ENCODE data around the gene DNAI1.

DNAI1 gene

GRCh38 chr9:34546834-34547827 lies 88.5 kb downstream of the DNAI1 start:
- peak; percentile 54 for DNase-seq

DNA sequence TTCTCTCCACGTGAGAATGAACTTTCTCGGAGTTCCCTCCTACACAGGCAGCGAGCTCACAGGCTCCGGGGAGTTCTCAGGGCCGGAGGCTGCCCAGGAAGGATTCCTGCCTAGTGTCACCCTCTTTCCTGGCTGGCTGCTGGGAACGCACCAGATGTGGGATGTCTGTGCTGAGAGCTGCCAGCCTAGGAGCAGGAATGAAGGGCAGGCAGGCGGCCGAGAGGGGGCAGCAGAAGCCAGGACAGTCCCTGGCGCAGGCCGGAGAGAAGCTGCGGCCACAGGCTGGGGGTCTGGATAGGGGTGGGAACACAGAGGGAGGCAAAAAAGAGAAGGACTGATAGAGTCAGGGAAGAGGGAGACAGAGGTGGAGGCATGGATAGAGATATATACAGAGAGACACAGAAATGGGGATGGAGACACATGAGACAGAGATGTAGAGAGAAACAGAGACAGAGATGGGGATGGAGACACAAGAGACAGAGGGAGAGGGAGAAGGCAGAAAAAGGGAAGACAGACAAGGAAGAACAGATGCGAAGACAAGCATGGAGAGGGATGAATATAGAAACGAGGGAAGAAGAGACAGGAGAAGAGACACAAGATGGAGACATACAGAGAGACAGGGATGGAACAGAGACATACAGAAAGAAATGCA lies 89.5 kb downstream of the DNAI1 start:
- DNase-seq: peak; percentile 32

- DNase-seq: no peak
These were observed 90.8 kb downstream of the DNAI1 start for GRCh38 chr9:34549407-34549732.

- DNase-seq: no peak
These were observed 91.5 kb downstream of the DNAI1 start for GRCh38 chr9:34550016-34550680.

GRCh38 chr9:34550681-34551270 lies 92.2 kb downstream of the DNAI1 start:
- no peak for DNase-seq

- no peak for DNase-seq
These were observed 93.4 kb downstream of the DNAI1 start for GRCh38 chr9:34551751-34552605.

DNA sequence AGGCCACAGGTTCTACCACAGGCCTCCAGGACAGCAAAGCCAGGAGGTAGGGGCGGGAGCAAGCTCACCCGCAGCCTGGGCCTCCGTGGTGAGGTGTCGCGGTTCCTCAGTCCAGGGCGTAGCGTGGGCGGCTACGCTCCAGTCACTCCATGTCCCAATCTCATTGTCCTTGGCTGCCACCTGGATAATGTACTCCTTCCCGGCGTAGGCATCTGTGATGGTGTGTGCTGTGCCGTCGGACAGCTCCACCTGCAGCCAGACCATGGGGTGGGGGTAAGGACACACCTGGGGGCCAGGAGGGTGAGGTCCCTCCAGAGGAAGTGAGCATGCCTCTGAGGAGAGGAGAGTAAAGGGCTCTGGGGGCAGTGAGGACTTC lies 94.0 kb downstream of the DNAI1 start:
- no peak for DNase-seq

- no peak for DNase-seq
These were observed 94.4 kb downstream of the DNAI1 start for GRCh38 chr9:34552986-34553385.

GRCh38 chr9:34553511-34554021 lies 95.0 kb downstream of the DNAI1 start:
- no peak for DNase-seq

DNA sequence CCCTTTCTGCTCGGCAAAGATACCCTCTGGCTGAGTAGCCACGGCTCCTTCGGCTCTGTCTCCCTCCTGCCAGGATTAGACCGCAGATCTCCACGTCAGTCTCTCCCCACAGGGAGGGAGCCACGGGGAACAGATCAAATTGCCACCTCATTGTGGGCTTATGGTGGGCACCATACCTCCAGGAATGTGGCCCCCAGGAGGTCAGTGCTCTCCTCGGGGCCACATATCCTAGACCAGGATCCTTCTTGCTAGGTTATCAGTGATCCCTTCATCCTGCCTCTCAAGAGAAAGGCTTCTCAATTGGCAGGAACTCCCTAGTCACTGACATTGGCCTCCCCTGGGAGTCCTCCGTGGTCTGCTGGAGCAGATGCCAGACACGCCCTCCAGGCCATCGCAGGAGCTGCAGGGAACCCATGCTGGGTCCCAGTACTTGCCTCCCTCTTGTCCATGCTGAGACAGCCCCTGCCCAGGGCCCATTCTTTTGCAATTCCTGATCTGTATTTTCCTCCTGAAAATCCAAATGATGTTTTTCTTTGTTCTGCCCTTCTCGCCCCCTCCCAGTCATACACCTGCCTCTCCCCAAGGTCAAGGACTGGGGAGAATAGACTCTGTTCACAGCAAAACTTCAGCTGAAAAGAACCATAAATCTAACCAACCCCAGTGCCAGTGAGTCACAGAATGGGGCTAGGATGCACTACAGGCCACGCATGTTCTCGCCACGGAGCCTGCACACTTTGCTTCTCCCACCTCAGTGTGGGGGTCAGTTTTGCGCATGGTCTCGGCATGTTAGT lies 95.8 kb downstream of the DNAI1 start:
- no peak for DNase-seq

- no peak for DNase-seq
These were observed 96.4 kb downstream of the DNAI1 start for GRCh38 chr9:34555002-34555348.

DNA sequence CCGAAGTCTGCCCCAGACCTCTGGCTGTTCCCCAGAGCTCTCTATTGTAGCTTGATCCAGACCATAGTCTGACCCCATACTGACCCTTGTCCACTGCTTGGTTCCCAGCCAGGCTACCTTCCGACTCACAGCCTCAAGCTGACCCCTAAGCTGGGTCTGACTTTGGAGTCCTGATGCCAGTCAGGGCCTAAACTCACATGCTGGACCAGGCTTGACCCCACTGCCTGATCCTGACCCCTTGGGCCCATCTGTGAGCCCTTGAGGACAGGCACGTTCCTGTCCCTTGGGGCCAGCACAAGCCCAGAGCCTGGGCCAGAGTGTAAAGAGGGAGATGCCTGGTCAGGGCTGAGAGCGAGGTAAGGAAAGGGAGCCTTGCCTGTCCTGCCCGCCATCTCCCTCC lies 96.9 kb downstream of the DNAI1 start:
- no peak for DNase-seq

- no peak for DNase-seq
These were observed 97.4 kb downstream of the DNAI1 start for GRCh38 chr9:34555936-34556525.

DNA sequence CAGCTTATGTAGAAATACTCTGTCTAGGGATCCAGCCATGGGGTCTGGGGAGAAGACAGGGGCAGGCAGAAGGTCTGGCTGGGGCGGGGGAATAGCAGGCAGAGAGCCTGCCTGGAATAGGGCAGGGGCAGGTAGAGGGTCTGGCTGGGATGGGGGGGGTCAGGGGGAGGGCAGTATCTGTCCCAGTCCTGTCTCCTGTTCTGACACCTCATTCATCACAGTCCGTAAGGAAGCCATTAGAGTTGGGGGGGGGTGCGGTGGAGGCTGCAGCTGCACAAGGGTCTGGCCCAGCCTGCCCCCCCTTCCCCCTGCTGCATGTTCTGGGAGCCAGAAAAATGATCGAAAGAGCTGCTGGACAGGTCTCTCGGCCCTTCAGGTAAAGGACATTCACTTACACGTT lies 98.3 kb downstream of the DNAI1 start:
- DNase-seq: no peak

GRCh38 chr9:34557426-34558321 lies 99.1 kb downstream of the DNAI1 start:
- DNase-seq: no peak

GRCh38 chr9:34558364-34558763 lies 99.8 kb downstream of the DNAI1 start:
- DNase-seq: no peak

DNA sequence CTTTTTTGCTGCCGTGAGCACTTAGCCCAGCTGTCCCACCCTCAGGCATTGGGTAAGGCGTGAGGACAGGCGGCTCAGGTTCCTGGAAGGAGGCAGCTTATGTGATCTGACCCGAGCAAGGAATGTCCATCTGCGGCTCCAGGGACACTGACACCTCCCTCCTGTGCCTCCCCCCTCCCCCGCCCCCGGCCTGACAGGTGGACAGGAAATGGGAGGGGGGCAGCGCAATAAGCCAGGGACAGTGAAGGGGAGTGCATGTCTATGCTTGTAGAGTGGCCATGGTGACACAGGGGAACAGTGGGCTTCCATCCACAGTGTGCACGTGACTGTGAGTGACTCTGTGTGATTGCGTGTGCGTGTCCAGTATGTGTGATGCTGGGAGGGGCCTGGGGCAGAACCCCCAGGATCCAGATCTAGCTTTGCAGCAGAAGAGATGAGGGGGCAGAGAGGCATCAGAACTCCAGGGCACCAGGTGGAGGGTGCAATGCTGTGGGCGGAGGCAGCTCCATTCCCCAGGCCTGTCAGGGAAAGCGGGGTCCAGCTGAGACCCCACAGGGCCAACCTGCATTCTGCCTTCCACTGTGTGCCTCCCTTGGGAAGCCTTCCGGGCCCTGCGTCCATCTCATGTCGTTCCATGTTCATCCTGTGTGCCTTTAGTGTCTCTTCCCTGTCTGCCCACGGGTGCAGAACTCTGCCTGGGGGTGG lies 100.5 kb downstream of the DNAI1 start:
- DNase-seq: no peak

- DNase-seq: no peak
These were observed 101.2 kb downstream of the DNAI1 start for GRCh38 chr9:34559624-34560455.
